Muscle of back (tissue), 11 donors: ENCODE data around the gene KHDRBS2. TPM values are rescaled to one million over a fixed set of nuclear protein-coding genes. Genes with fewer than 3 reads are reported as not detected.

Source experiments
- DNase-seq, 3 donors: peaks; one replicate each; pipeline versions ENCODE4 v3.0.0 to v3.0.0-alpha.2; 2013
- polyA plus RNA-seq, 10 donors: library from polyadenylated mRNA; unstranded; fragments of 120-200 nt; gene quantifications; one replicate each; pipeline ENCODE4 v1.2.1, GENCODE V29; 2013; ENCODE audit not compliant: insufficient read length in 10 of 10

The KHDRBS2 gene
- polyA plus RNA-seq, 10 donors = 0.12 to 0.99 (median 0.61) TPM

GRCh38 chr6:62037445-62037844, 248.6 kb downstream of the KHDRBS2 start:
- DNase-seq = no peak

DNA sequence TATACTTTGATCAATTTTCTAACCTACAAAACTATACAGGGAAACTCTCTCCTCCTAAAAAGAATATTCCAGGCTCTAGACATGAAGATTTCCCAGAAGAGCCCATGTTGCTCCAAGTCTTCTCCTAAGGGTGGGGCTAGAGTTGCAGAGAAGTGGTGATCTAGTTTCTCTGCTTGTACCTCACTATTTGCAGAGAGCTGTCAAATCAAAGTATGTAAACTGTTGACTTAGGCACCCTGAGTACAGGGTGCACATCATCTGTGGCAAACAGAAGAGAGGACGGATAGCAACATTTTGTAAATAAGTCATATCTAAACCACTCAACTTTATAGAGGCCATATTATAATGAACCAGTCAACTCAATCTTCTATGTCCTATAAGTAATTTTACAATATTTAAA, 250.1 kb downstream of the KHDRBS2 start:
- DNase-seq = no peak

DNA sequence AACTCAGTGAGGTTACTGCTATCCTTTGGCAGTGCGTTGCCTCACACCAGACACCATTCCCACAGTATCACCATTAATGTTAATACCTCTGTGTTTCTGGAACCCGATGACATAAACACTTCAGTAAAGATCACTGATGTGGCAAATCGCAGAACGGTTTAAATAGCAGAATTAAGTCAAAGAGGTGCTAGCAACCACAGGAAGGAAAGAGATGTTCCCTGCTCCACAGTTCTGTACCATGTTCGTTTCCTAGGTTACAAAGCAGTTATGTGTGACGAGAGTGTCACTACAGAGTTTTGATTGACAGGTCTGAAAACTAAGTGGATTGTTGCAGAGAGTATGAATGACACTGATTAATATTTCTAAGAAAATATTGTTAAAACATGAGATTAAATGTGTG, 272.3 kb downstream of the KHDRBS2 start:
- no peak for DNase-seq

DNA sequence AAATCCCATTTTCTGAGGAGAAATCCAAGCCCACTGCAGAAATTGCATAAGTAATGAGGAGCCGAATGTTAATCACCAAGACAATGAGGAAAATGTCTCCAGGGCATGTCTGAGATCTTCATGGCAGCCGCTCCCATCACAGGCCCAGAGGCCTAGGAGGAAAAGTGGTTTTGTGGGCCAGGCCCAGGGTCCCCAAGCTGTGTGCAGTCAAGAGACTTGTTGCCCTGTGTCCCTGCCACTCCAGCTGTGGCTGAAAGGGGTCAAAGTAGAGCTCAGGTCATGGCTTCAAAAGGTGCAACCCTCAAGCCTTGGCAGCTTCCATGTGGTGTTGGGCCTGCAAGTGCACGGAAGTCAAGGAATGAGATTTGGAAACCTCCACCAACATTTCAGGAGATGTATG, 276.6 kb downstream of the KHDRBS2 start:
- no peak for DNase-seq

DNA sequence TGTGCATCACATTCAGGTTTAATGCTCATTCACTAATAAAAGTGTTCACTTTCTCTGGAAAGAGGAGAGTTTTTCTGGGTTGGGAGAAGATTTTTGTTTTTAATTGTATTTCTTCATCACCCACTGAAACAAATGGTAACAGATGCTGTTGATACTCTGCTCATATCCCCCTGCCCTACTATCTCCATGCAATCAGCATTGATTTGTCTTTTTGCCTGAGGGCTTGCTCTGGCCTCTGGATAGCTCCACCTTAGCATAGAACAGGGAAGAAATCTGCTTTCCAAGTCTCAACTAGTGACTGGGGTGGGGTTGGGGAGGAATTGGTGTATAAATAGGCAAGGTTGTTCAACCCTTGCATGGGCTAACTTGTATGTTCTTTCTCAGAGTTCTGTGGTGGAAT, 296.4 kb downstream of the KHDRBS2 start:
- no peak for DNase-seq

GRCh38 chr6:61980622-61981021, 305.4 kb downstream of the KHDRBS2 start:
- DNase-seq = no peak

- no peak for DNase-seq
These were observed 308.1 kb downstream of the KHDRBS2 start for GRCh38 chr6:61977947-61978346.

GRCh38 chr6:61977099-61977498, 308.9 kb downstream of the KHDRBS2 start:
- DNase-seq = peak in 1 of 3 donors; percentile 1

- DNase-seq = no peak
These were observed 326.8 kb downstream of the KHDRBS2 start for GRCh38 chr6:61959196-61959595.

DNA sequence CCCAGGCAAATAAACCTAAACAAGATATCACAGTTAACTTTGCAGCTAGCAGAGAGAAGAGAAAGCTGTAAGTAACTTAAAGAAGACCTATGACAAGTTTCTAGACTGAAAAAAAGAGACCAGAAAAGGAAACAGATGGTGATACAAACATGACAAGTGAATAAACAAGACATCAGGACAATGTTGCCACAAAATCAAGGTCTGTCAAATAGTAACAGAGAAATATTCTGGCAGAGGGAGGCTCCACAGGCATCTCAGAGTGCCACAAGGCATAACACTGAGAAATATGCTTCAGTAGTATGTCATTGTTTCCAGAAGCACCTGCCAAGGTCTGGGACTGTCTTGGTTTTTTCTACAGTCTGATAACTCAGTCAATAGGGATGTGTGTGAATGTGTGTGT, 332.2 kb downstream of the KHDRBS2 start:
- DNase-seq = peak in 2 of 3 donors; percentile 6 to 7

DNA sequence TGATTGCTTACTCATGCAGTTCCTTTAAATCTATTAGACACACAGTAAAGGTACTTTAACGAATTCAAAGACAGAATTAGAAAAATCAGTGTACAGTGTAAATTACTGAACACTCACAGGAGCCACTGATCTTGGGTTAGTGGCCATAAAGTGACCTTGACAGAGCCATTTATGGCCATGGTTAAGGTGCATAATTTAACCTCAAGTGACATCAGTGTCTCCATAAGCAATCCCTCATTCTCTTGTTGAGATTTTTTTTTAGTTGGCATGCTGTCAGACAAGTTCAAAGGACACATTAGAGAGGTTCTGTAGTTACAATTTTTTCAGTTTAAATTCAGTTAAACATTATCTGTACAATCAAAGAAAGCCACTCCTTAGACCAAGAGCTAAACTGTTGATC, 334.4 kb downstream of the KHDRBS2 start:
- DNase-seq = no peak

DNA sequence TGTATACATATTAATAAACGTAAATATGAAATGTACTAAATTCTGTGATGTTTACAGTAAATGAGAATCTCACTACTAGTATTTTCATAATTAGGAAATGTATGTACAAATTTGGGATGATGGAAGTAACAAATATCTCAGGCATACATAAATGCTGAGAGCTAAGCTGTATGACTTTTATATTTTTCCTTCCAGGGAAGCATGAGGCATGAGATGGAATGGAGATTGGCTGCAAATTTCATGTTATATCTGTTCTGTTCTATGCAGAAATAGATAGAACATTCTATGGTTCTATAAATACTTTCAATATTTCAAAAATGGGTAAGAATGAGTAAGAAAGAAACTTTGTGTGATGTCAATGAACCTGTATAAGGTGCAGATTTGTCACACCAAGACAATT, 335.2 kb downstream of the KHDRBS2 start:
- no peak for DNase-seq

DNA sequence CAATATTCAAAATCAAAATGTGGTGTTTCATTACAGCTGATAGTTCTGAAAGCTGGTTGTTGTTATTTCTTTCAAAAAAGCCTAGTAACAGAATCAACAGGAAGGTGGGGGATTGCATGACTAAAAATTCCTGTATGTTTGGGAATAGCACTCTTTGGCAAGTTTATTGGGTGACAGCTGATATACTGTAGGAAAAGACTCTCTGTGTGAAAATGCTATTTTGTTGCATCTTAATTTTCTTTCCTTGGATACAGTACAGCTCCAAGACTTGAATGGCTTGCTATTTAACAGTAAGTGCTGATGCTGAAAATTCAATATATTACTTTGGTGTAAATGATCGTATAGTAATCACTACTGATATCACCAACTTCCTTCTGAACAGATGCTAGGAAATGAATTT, 336.1 kb downstream of the KHDRBS2 start:
- DNase-seq = no peak

- no peak for DNase-seq
These were observed 336.9 kb downstream of the KHDRBS2 start for GRCh38 chr6:61949161-61949560.

DNA sequence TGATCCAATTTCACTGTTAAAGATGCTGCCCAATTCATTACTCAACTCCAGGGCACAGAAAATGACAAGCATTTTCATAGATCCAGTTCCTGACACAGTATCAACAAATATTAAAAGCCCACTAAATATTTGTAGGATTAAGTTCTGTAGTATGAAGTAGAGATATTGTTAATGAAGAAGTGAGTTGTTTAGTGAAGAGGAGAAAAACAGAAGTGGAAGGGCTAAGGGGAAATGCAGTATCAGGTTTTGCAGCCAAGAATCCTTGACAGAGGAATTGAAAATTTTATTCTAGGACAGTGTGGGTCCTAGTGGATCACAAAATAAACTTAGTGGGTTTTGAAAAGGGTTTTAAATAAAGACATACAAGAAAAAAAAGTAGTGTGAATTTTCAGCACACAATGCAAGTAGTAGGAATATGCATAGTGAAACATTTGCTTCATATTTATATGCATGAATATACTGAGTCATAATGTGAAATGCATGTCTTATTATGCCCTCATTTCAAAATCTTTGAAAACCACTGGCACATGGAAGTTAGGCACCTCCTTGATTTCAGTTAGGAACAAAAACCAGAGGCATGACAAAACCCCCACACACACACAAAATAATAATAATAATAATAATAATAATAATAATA, 338.6 kb downstream of the KHDRBS2 start:
- no peak for DNase-seq

DNA sequence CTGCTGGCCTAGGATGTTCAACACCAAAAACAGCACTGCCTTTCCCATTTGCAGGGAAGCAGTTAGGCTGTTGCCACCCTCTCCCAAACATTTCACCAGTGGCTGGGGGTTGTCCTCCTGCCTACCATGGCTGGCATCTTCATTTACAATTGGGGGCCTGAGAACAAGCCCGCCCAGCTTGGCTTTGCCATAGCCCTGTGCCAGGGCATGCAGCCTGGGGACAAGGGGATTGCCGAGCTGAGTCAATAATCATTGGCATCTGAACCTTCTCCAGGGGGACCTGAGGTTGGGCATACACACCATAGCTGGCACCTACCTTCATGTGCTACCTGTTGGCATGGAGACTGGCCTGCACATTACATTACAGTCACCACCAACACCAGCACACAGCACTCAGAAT, 345.1 kb downstream of the KHDRBS2 start:
- no peak for DNase-seq

DNA sequence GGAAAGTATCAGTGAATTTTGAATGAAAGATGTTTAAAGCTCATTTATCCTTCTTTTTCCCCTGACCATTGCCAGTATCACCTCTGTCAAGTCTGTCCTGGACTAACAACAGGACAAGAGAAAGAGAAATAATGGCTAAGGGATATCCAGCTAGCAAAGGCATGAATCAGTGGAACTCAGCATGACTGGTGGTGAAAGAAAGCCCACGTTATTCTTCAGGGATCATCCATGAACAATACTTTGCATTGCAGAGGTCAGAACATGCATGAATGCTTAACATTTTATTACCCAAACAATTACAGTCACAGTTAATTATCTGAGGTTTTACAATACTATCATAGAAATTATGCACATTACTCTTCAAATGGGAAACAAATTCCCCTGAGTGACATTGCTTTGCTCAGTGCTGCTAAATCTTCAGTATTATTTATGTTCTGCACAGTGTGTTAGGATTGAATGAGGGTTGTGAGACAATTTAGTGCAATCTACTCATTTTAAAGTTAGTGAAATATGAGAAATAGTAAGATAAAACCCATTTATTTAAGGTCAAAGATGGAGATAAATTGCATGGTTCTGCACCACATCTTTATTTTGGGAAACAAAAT, 350.7 kb downstream of the KHDRBS2 start:
- no peak for DNase-seq

DNA sequence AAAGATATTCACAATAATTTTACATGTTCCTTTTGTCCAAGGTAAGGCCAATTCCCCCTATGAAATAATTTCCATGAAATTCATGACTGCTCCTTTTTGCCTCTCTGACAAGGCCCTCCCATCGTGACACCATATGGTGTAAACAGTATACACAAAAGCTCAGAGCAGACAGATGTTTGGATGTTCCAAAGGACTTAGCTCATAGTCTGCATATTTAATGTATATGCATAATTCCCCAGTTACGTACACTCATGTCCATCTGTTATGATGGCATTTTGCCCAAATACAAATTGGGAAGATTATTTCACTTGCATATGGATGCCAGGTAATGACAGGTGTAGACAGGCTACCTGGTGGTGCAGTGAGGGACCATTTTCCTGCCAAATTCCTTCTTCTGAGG, 376.5 kb downstream of the KHDRBS2 start:
- DNase-seq = peak in 1 of 3 donors; percentile 6

- DNase-seq = no peak
These were observed 384.3 kb downstream of the KHDRBS2 start for GRCh38 chr6:61901748-61902147.

- DNase-seq = no peak
These were observed 391.5 kb downstream of the KHDRBS2 start for GRCh38 chr6:61894536-61894935.

GRCh38 chr6:61887423-61887822, 398.6 kb downstream of the KHDRBS2 start:
- no peak for DNase-seq

GRCh38 chr6:61886608-61887259, 399.3 kb downstream of the KHDRBS2 start:
- DNase-seq = peak in 1 of 3 donors; percentile 14

DNA sequence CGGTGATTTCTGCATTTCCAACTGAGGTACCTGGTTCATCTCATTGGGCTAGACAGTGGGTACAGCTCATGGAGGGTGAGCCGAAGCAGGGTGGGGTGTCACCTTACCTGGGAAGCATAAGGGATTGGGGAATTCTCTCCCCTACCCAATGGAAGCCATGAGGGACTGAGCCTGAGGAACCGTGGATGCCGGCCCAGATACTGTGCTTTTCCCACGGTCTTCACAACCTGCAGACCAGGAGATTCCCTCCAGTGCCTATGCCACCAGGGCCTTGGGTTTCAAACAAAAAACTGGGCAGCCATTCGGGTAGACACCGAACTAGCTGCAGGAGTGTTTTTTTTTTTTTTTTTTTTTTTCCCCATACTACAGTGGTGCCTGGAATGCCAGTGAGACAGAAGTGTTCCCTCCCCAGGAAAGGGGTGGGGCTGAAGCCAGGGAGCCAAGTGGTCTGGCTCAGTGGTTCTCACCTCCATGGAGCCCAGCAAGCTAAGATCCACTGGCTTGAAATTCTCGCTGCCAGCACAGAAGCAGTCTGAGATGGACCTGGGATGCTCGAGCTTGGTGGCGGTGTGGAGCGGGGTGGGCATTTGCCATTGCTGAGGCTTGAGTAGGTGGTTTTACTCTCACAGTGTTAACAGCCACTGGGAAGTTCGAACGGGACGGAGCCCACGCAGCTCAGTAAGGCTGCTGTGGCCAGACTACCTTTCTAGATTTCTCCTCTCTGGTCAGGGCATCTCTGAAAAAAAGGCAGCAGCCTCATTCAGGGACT, 416.2 kb downstream of the KHDRBS2 start:
- DNase-seq = no peak
